A549 treated with ZK216348 at 1 μM for 4 hours (cell line): ENCODE data around the gene GPR137C. TPM values are rescaled to one million over a fixed set of nuclear protein-coding genes. Genes with fewer than 3 reads are reported as not detected.

ENCODE experiments used
- total RNA-seq: library from RNA; stranded (reverse); fragments of 200-300 nt; extraction: Qiagen RNA extraction; gene quantifications from 5 replicates; pipeline ENCODE4 v1.2.3, GENCODE V29; 2022; ENCODE audit warnings: low read depth

Gene GPR137C
- 0.09 to 0.34 TPM (median 0.11 TPM) in 5 replicates for total RNA-seq

GRCh38 chr14:52552063-52552988, at the start of gene GPR137C, which contains the start of gene TXNDC16:
Gene GPR137C (plus strand): TSS chr14:52552836. CDS start chr14:52553148, 312 bp downstream.
Gene TXNDC16 (minus strand): TSS chr14:52552505. CDS start chr14:52543557, 8,948 bp downstream.

Other genes with a start within 250 kb of the GPR137C start
- gene PTGER2, start 238.5 kb upstream of the GPR137C start, total RNA-seq: 1.7 to 2.9 TPM (median 2.5 TPM) in 5 replicates
- 0.78 to 1.4 TPM (median 1.0 TPM) in 5 replicates for gene TXNDC16, start 331 bp upstream of the GPR137C start, total RNA-seq
- gene ERO1A, start 142.7 kb downstream of the GPR137C start, total RNA-seq: 39.5 to 58.7 TPM (median 52.8 TPM) in 5 replicates
- gene PSMC6, start 154.4 kb downstream of the GPR137C start, total RNA-seq: 81.5 to 132 TPM (median 87.8 TPM) in 5 replicates
- 2.9 to 6.1 TPM (median 5.3 TPM) in 5 replicates for gene STYX, start 177.3 kb downstream of the GPR137C start, total RNA-seq
- gene GNPNAT1, start 238.8 kb downstream of the GPR137C start, total RNA-seq: 32.9 to 52.9 TPM (median 47.6 TPM) in 5 replicates